Ovary (tissue), 9 donors: ENCODE results near the gene LARP6. TPM values are rescaled to one million over a fixed set of nuclear protein-coding genes. Genes with fewer than 3 reads are reported as not detected.

ENCODE experiments used
- DNase-seq, 5 donors: peaks; one replicate each; pipeline ENCODE4 v3.0.0-alpha.2; 2019 to 2020
- H3K27ac ChIP-seq, 2 donors: fragments of 200-600 bp; one replicate each; pipeline versions ENCODE4 v1.5.1 to v1.8.0; 2019 to 2022
- H3K27me3 ChIP-seq: fragments of 200-600 bp; one replicate; pipeline ENCODE4 v1.8.0; 2022
- H3K36me3 ChIP-seq: fragments of 200-600 bp; sonication (generic); one replicate; pipeline ENCODE4 v1.5.1; 2019
- H3K4me1 ChIP-seq: one replicate; pipeline ENCODE4 v1.8.1; 2013; ENCODE audit warnings: mild to moderate bottlenecking, moderate library complexity; ENCODE audit not compliant: insufficient read depth
- H3K4me3 ChIP-seq: fragments of 200-600 bp; sonication (generic); one replicate; pipeline ENCODE4 v1.5.1; 2017
- H3K9me3 ChIP-seq, 2 donors: fragments of 200-600 bp in 1 of 2; sonication (generic) in 1 of 2; one replicate each; pipeline versions ENCODE4 v1.5.1 to v1.8.1; 2013 to 2019; ENCODE audit warnings: mild to moderate bottlenecking in 1 of 2, moderate library complexity in 1 of 2
- EP300 ChIP-seq: sonication (generic); formaldehyde crosslinking; IDR thresholded peaks from one replicate; pipeline ENCODE4 v1.6.1; 2017; ENCODE audit warnings: antibody characterized with exemption
- POLR2A ChIP-seq: fragments of 450-650 bp; IDR thresholded peaks from one replicate; pipeline ENCODE4 v1.6.1; 2017; ENCODE audit warnings: antibody characterized with exemption, mild to moderate bottlenecking, moderate library complexity
- WGBS, 3 donors: extraction: QIAGEN DNeasy Blood & Tissue Kit in 1 of 3; methylation state at CpG; one replicate each; pipeline versions ENCODE4 v1.1.5 to v1.1.7; 2013 to 2017; 5-methylcytosine and 5-hydroxymethylcytosine counted together
- intact Hi-C, 4 donors: fragments of 100-400 bp; cut with DNase I; formaldehyde crosslinking; loops; one replicate each; pipeline versions ENCODE4 v1.11.0 to v1.15.1; 2022 to 2023
- polyA plus RNA-seq, 2 donors: library from polyadenylated mRNA; stranded (reverse); fragments of 200-250 nt in 1 of 2; fragments of 350-450 nt in 1 of 2; fragmentation: Illumina TruSeq in 1 of 2; extraction: RNeasy Lipid Tissue Mini Kit (QIAGEN cat#74804) in 1 of 2; gene quantifications; one replicate each; pipeline ENCODE4 v1.2.3, GENCODE V29; 2013 to 2014
- total RNA-seq, 7 donors: library from RNA; depleted of rRNA in 2 of 7; stranded (reverse); fragments of >200 nt in 2 of 7; fragmentation: NEBNext Ultra II Directional in 3 of 7; extraction: Animal tissue kit (Norgen Biotek cat#: 25700) in 3 of 7; gene quantifications; one replicate each; pipeline versions ENCODE4 v1.1.0 to v1.2.4, GENCODE V29; 2016 to 2023
- TF ChIP-seq, protein P1 (sequence below), 3 donors: fragments of 450-650 bp in 2 of 3; fragments of 200-600 bp in 1 of 3; IDR thresholded peaks; one replicate each; pipeline versions ENCODE4 v1.5.1 to v1.8.0; 2016 to 2022; ENCODE audit warnings: antibody characterized with exemption in 3 of 3, mild to moderate bottlenecking in 1 of 3
- donor health status: DM: no; HTN: no; CAD: no; lungs with moderate emphysema.
- donor health status: DM: no; HTN: no; CAD: no.
- donor health status: Bipolar disorder and iron deficiency.
- donor health status: DM: yes; HTN: yes; CAD: no.
- donor health status: DM: no; HTN: no; CAD: no.
- donor health status: DM: yes; HTN: yes; CAD: no.

LARP6 gene
- total and polyA plus RNA-seq, 9 donors, result 13.4 to 61.7 (median 31.9) TPM

GRCh38 chr15:70834999-70835398 lies 19.0 kb downstream of the LARP6 start:
- Histone ChIP-seq H3K27ac (peak overlapping the region in 1 of 2 donors; percentile 62), H3K27me3 (no peaks in the 10 kb centered on the region), H3K4me1 (peaks cover 5% of the 10 kb centered on the region), H3K4me3 (no peak overlapping the region), H3K36me3 (no peaks in the 10 kb centered on the region), H3K9me3 (no peaks in the 10 kb centered on the region)
- intact Hi-C loops, result no loop called here
- TF ChIP-seq, protein P1, sequence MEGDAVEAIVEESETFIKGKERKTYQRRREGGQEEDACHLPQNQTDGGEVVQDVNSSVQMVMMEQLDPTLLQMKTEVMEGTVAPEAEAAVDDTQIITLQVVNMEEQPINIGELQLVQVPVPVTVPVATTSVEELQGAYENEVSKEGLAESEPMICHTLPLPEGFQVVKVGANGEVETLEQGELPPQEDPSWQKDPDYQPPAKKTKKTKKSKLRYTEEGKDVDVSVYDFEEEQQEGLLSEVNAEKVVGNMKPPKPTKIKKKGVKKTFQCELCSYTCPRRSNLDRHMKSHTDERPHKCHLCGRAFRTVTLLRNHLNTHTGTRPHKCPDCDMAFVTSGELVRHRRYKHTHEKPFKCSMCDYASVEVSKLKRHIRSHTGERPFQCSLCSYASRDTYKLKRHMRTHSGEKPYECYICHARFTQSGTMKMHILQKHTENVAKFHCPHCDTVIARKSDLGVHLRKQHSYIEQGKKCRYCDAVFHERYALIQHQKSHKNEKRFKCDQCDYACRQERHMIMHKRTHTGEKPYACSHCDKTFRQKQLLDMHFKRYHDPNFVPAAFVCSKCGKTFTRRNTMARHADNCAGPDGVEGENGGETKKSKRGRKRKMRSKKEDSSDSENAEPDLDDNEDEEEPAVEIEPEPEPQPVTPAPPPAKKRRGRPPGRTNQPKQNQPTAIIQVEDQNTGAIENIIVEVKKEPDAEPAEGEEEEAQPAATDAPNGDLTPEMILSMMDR (IDR thresholded peaks at IDR 0.05), result no peak
- TF ChIP-seq EP300, result no peak
- no peak for TF ChIP-seq POLR2A
- WGBS, 3 donors, result 71 to 89% (median 74%) methylated on average over 2 of the region's 2 CpGs
- no peak for DNase-seq

GRCh38 chr15:70833861-70834765 lies 19.8 kb downstream of the LARP6 start:
- Histone ChIP-seq H3K36me3 (no peaks in the 10 kb centered on the region), H3K27ac (peak overlapping the region in 1 of 2 donors; percentile 21), H3K27me3 (no peaks in the 10 kb centered on the region), H3K9me3 (no peaks in the 10 kb centered on the region), H3K4me1 (peaks cover 8% of the 10 kb centered on the region), H3K4me3 (no peak overlapping the region)
- no peak for DNase-seq
- no peak for TF ChIP-seq EP300
- TF ChIP-seq, protein P1 (IDR thresholded peaks at IDR 0.05), result no peak
- TF ChIP-seq POLR2A, result no peak
- intact Hi-C loops, result no loop called here
- WGBS, 3 donors, result 58 to 70% (median 63%) methylated on average over 9 of the region's 9 CpGs

DNA sequence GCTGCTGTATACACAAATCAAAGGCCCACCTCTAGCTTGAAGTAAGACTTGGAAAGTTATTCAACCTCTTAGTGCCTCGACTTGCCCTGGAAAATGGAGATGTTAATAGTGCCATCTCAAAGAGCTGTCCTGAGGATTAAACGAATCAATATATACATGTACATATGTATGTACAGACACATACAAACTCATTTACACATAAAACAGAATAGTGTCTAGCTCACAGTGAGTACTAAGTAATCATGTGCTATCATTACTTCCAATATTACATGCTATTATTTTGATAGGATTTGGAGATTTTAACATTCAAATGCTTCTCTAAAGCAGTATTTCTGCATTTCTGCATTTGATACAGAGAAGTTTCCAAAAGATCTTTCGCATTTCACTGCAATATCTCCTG lies 20.5 kb downstream of the LARP6 start:
- H3K27me3 ChIP-seq, result no peaks in the 10 kb centered on the region
- TF ChIP-seq EP300, result no peak
- TF ChIP-seq, protein P1 (IDR thresholded peaks at IDR 0.05), result no peak
- no peak for TF ChIP-seq POLR2A
- peaks cover 8% of the 10 kb centered on the region for H3K4me1 ChIP-seq
- DNase-seq, result no peak
- WGBS, 3 donors, result 89 to 96% (median 92%) methylated on average over 3 of the region's 3 CpGs
- no peaks in the 10 kb centered on the region for H3K36me3 ChIP-seq
- no peak overlapping the region for H3K27ac ChIP-seq
- no peaks in the 10 kb centered on the region for H3K9me3 ChIP-seq
- intact Hi-C loops, result no loop called here
- no peak overlapping the region for H3K4me3 ChIP-seq

GRCh38 chr15:70832176-70832575 lies 21.8 kb downstream of the LARP6 start:
- DNase-seq, result no peak
- WGBS, 3 donors, result 94 to 95% (median 94%) methylated on average over 20 of the region's 20 CpGs
- H3K27ac ChIP-seq, result no peak overlapping the region
- no peaks in the 10 kb centered on the region for H3K36me3 ChIP-seq
- H3K27me3 ChIP-seq, result no peaks in the 10 kb centered on the region
- intact Hi-C loops, result no loop called here
- H3K4me3 ChIP-seq, result no peak overlapping the region
- TF ChIP-seq EP300 (no peak), POLR2A (no peak)
- TF ChIP-seq, protein P1 (IDR thresholded peaks at IDR 0.05), result no peak
- H3K9me3 ChIP-seq, result no peaks in the 10 kb centered on the region
- peaks cover 8% of the 10 kb centered on the region for H3K4me1 ChIP-seq
